NCI-H1694 (cell line): Measurements from ENCODE around the gene IL16.
"Not testable (repeated sequence)": the region's sequence is repeated elsewhere in the genome, so short reads cannot be mapped to it uniquely, and the experiment has no call there.

ENCODE experiments used
- DNase-seq: peaks from one replicate; lab custom pipeline; 2025; lab: John Stamatoyannopoulos, UW

Gene IL16

DNA sequence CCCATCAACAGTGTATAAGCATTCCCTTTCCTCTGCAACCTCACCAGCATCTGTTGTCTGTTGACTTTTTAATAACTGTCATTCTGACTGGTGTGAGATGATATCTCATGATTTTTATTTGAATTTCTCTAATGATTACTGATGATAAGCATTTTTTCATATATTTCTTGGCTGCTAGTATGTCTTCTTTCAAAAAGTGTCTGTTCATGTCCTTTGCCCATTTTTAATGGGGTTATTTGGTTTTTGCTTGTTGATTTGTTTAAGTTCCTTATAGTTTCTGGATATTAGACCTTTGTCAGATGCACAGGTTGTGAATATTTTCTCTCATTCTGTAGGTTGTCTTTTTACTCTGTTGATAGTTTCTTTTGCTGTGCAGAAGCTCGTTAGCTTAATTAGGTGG, 11.3 kb downstream of the IL16 start:
- DNase-seq: not testable (repeated sequence)

GRCh38 chr15:81209635-81210034, 13.0 kb downstream of the IL16 start:
- no peak for DNase-seq

DNA sequence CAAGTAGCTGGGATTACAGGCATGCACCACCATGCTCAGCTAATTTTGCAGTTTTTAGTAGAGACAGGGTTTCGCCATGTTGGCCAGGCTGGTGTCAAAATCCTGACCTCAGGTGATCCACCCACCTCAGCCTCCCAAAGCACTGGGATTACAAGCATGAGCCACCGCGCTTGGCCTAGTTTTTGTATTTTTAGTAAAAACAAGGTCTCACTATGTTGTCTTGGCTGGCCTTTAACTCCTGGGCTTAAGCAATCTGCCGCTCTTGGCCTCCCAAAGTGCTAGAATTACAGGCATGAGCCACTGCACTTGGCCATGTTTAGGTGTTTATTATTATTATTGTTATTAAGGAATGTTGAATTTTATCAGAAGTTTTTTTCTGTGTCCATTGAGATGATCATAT, 14.7 kb downstream of the IL16 start:
- DNase-seq: no peak

DNA sequence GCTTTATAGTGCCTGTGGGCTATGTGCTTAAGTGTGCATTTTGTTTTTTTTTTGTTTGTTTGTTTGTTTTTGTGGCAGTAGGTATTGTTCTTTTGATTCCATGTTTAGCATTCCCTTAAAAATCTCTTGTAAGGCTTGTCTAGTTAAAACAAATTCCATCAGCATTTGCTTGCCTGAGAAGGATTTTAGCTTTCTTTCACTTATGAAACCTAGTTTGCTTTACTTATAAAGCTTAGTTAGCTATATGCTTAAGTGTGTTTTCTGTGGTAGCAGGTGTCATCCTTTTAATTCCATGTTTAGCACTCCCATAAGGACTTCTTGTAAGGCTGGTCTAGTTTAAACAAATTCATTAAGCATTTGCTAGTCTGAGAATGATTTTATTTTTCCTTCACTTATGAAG, 17.3 kb downstream of the IL16 start:
- DNase-seq: no peak

DNA sequence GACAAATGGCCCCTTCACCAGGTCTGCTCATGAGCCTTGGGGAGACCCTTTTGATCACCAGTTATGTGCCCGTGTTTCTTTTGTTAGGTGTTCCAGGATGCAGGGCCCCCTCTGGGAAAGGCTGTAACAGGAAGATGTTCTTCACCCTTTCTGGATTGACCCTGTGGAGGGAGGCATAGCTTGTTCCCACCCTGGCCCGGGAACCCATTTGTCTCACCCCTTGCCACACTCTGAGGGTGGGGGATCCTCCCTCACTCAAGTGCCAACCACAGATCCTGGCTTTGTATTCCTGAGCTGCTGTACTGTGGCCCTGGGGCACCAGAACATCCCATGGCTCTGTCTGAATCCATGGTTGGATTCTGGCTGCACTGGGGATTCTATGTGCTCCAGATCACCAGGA, 18.9 kb downstream of the IL16 start:
- no peak for DNase-seq

DNA sequence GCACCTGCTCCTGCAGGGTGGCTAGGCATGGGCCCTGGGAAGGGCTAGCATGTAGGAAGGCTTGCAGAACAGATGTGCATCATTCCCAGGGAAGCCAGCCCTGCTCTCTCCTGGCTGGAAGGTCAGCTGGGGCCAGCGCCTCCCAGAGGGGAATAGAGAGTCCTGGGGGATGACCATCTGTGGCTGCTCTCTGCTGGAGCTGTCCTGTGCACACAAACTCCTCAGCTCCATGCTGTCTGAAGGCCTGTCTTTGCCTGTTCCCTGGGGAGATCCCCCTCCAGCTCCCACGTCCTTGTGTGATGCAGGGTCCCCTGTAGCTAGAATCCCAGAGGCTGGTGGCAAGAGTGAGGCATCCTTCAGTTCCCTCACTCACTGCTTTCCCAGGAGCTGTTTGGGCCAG, 19.3 kb downstream of the IL16 start:
- no peak for DNase-seq

DNA sequence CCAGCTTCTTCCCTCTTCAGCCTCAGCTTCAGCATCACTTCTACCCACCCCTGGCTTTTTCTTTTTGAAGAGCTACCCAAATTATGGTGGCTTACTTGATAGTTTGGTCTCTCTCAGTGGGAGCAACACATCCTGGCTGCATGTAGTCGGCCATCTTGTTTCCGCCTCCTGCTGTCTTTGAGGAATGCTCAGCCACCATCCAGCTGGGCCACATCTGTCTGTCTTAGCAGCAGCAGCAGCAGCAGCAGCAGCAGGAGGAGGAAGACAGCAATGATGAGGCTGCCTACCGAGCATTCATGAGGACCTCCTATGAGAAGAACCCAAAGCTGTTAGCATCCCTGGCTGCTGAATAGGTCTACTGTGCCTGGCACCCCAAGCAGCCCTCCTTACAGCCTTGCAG, 19.7 kb downstream of the IL16 start:
- no peak for DNase-seq

GRCh38 chr15:81221449-81221848, 24.8 kb downstream of the IL16 start:
- DNase-seq: no peak

- no peak for DNase-seq
Measured at GRCh38 chr15:81222007-81222406, 25.3 kb downstream of the IL16 start.

- no peak for DNase-seq
Measured at GRCh38 chr15:81223346-81223971, 26.8 kb downstream of the IL16 start.

- no peak for DNase-seq
Measured at GRCh38 chr15:81224232-81224631, 27.6 kb downstream of the IL16 start.

DNA sequence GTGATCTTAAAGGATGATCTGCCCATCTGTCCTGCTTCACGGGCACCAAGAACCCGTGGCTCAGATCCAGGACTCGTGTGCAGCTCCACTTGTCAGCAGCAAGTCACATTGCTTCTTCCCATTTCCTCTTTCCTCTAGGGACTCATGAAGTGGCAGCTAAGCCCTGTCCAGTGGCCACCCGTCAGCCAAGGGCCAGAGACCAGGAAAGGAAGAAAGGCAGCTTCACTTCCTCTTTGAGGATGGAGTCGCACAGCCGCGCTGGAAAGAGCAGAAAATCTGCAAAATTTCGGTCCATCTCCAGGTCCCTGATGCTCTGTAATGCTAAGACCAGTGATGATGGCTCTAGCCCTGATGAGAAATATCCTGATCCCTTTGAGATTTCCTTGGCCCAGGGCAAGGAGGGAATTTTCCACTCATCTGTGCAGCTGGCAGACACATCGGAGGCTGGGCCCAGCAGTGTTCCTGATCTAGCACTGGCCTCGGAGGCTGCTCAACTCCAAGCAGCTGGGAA, 28.5 kb downstream of the IL16 start:
- DNase-seq: no peak

GRCh38 chr15:81227716-81228115, 31.0 kb downstream of the IL16 start:
- DNase-seq: no peak

- no peak for DNase-seq
Measured at GRCh38 chr15:81229586-81229985, 32.9 kb downstream of the IL16 start.

- no peak for DNase-seq
Measured at GRCh38 chr15:81235276-81236123, 38.8 kb downstream of the IL16 start.

DNA sequence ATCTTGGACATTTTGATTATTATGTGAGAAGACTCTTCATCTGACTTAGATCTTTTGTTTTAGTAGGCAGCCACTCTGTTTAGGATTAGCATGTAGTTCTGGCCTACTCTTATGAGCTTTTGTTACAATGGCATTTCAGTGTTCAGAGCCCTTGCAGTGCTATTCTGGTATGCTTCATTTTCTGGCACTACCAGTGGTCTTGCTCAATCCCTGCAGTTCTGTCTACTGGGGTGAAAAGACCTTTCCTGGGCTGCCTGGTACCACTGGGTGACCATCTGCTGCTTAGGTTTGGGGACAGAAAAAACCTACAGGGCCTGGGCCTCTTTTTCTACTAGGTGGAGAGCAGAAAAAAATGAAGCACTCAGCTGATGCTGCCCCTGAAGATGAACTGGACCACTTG, 42.5 kb downstream of the IL16 start:
- no peak for DNase-seq

GRCh38 chr15:81242778-81243177, 46.1 kb downstream of the IL16 start:
- DNase-seq: no peak

- no peak for DNase-seq
Measured at GRCh38 chr15:81244306-81244705, 47.6 kb downstream of the IL16 start.

- DNase-seq: no peak
Measured at GRCh38 chr15:81253846-81254245, 57.2 kb downstream of the IL16 start.

DNA sequence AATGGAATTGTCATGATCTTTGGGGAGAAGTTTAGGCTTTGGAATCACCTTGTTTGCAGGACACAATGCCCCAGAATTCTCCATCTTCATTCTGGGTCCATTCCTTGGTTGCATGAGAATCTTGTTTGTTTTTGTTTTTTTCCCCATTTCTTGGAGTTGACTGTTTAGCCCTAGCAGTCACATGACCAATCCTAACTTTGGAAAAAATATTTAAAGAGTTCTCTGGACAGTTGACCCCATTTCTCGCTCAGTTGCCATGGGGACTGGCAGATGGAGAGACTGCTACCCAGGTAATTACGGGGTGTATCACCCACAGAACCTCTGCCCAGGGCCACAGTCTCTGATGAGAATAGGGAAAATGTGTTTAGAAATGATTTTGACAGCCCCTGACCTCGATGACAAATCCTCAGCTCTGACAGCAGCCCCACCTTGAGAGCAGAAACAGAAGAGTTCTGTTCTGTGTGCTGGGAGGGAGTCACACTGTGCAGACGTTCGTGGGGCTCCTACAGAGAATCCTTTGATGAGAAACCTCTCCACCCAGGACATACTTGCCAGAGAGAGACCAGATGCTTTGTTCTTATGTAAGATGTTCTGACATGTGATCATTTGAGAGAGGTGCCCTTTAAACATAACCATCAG, 57.7 kb downstream of the IL16 start:
- DNase-seq: no peak

- DNase-seq: no peak
Measured at GRCh38 chr15:81254916-81255290, 58.2 kb downstream of the IL16 start.

DNA sequence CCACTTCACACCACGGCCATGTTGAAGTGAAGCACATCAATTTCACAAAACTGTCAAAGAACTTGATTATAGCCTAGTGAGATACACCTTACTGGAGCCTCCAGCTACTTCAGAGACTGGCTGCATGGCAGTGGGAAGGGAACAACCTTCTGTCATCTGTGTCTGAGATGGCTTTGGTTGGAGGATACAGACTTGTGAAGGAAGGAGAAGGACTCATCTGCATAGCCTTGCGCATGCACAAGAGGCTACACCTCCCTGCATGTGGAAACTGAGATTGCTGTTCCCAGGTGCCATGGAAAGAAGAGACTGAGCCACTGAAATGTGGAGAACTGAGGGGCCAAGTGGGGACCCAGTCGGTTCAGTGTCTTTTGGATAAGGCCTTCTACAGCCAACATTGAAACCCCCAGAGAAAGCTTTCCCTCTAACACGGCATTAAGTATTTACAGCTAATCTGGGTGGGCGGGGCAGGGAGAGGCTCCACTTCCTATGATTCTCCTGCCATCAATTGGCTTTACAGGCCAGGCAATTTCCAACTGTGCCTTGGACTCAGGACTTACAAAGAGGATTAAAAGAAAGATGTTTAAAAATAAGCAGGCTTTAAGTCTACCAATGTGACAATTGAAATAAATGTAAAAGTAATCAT, 58.8 kb downstream of the IL16 start:
- no peak for DNase-seq

- DNase-seq: no peak
Measured at GRCh38 chr15:81255958-81256320, 59.3 kb downstream of the IL16 start.
